Heart left ventricle (tissue), 13 donors: ENCODE measurements around the gene GTF3C5.

Experiments used
- POLR2A ChIP-seq, 2 donors: fragments of 450-650 bp; IDR thresholded peaks; one replicate each; pipeline ENCODE4 v1.6.1; 2017; ENCODE audit warnings: antibody characterized with exemption in 2 of 2, mild to moderate bottlenecking in 2 of 2, moderate library complexity in 2 of 2
- TF ChIP-seq, protein P1 (sequence below), 12 donors: fragments of 200-600 bp; sonication (generic) in 4 of 12; IDR thresholded peaks; one replicate each; pipeline versions ENCODE4 v1.5.0 to v1.8.0; 2018 to 2022; ENCODE audit warnings: antibody characterized with exemption in 12 of 12, mild to moderate bottlenecking in 5 of 12
- donor health status: ischemic (EF 13 %, LVEDD 7.1; RV severe dilation, severe dysfunction).
- donor health status: DM: no; HTN: yes; CAD: no.
- donor health status: DM: no; HTN: no; CAD: no.
- donor health status: ischemic (EF 25% LVEDD 6.9; RV normal size, moderate dysfunction).
- donor health status: ischemic (EF 25% LVEDD 5.7; RV mildly dilated, moderate dysfunction).
- donor health status: ischemic (EF 35%, LVEDD 5.7; RV mildly dilated, moderate dysfunction).
- donor health status: nonischemic (EF 11% LVEDD 7.7; RV severe dilation, severe dysfunction).
- donor health status: DM: yes; HTN: yes; CAD: no.
- donor health status: PGD.
- donor health status: ischemic (EF 29% LVEDD 5.4; RV normal size, mild dysfunction).
- donor health status: nonischemic (EF 23%, LVEDD 6.1; RV moderate dilation, normal function).

DNA sequence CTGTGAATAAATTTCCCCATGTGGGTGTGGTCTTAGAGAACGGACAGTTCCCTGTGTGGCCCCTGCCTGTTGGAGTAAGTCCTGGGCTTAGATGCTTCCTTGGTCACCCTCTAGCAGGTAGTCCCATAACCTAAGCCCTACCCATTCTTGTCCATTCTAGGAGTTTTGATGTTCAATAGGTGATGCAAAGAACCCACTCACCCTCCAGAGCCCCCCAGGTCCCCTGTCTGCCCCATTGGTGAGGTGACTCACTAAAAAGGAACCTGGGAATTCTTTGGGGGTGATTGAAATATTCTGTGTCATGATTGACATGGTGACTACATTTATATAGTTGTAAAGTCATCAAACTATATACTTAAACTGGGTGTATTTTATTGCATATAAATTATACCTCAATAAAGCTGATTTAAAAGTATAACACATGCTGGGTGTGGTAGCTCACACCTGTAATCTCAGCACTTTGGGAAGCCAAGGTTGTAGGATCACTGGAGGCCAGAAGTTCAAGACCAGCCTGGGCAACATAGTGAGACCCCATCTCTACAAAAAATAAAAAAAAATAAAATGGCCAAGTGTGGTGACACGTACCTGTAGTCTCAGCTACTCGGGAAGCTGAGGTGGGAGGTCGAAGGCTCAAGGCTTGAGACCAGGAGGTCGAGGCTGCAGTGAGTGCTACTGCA is 20.8 kb upstream of the GTF3C5 start:
- TF ChIP-seq POLR2A (IDR thresholded peaks at IDR 0.05), result no peak
- TF ChIP-seq, protein P1, sequence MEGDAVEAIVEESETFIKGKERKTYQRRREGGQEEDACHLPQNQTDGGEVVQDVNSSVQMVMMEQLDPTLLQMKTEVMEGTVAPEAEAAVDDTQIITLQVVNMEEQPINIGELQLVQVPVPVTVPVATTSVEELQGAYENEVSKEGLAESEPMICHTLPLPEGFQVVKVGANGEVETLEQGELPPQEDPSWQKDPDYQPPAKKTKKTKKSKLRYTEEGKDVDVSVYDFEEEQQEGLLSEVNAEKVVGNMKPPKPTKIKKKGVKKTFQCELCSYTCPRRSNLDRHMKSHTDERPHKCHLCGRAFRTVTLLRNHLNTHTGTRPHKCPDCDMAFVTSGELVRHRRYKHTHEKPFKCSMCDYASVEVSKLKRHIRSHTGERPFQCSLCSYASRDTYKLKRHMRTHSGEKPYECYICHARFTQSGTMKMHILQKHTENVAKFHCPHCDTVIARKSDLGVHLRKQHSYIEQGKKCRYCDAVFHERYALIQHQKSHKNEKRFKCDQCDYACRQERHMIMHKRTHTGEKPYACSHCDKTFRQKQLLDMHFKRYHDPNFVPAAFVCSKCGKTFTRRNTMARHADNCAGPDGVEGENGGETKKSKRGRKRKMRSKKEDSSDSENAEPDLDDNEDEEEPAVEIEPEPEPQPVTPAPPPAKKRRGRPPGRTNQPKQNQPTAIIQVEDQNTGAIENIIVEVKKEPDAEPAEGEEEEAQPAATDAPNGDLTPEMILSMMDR (IDR thresholded peaks at IDR 0.05), result no peak
